ENCODE results near the gene S100A6.

GRCh38 chr1:153534226-153534924 lies 1.4 kb downstream of the S100A6 start:
- no peak for TF ChIP-seq EZH2 (IDR thresholded peaks at IDR 0.05; ENCODE audit: insufficient read depth, poor library complexity, severe bottlenecking)
- no peak for TF ChIP-seq EZH2phosphoT487 (IDR thresholded peaks at IDR 0.05; ENCODE audit: insufficient read depth, low read depth)
